A549 (cell line): ENCODE data around the gene ZNF799.
"Not testable (repeated sequence)": the region's sequence is repeated elsewhere in the genome, so short reads cannot be mapped to it uniquely, and the experiment has no call there.

Experiments used
- SMC3 ChIP-seq: fragments of >200 bp; sonication (Bioruptor Twin); formaldehyde crosslinking; IDR thresholded peaks from 3 replicates; pipeline ENCODE4 v1.6.1; 2018; ENCODE audit warnings: inconsistent platforms
- TF ChIP-seq, protein P1 (sequence below): fragments of >200 bp; sonication (Bioruptor Twin); formaldehyde crosslinking; IDR thresholded peaks from 3 replicates; pipeline ENCODE4 v1.5.1; 2016

DNA sequence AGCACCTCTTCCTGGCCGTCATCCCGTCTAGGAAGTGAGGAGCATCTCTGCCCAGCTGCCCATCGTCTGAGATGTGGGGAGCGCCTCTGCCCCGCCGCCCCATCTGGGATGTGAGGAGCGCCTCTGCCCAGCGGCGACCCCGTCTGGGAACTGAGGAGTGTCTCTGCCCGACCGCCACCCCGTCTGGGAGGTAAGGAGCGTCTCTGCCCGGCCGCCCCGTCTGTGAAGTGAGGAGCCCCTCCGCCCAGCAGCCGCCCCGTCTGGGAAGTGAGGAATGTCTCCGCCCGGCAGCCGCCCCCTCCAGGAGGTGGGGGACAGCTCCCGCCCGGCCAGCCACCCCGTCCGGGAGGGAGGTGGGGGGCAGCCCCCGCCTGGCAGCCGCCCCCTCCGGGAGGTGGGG is 38.8 kb downstream of the ZNF799 start:
- TF ChIP-seq, protein P1, sequence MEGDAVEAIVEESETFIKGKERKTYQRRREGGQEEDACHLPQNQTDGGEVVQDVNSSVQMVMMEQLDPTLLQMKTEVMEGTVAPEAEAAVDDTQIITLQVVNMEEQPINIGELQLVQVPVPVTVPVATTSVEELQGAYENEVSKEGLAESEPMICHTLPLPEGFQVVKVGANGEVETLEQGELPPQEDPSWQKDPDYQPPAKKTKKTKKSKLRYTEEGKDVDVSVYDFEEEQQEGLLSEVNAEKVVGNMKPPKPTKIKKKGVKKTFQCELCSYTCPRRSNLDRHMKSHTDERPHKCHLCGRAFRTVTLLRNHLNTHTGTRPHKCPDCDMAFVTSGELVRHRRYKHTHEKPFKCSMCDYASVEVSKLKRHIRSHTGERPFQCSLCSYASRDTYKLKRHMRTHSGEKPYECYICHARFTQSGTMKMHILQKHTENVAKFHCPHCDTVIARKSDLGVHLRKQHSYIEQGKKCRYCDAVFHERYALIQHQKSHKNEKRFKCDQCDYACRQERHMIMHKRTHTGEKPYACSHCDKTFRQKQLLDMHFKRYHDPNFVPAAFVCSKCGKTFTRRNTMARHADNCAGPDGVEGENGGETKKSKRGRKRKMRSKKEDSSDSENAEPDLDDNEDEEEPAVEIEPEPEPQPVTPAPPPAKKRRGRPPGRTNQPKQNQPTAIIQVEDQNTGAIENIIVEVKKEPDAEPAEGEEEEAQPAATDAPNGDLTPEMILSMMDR: not testable (repeated sequence)
- not testable (repeated sequence) for TF ChIP-seq SMC3
